ENCODE data around the gene SLIT3. TPM values are rescaled to one million over a fixed set of nuclear protein-coding genes. Genes with fewer than 3 reads are reported as not detected.

Gene SLIT3
- total RNA-seq, 3 donors from 2014 or later, result 30.7 to 103 (median 54.1) TPM

DNA sequence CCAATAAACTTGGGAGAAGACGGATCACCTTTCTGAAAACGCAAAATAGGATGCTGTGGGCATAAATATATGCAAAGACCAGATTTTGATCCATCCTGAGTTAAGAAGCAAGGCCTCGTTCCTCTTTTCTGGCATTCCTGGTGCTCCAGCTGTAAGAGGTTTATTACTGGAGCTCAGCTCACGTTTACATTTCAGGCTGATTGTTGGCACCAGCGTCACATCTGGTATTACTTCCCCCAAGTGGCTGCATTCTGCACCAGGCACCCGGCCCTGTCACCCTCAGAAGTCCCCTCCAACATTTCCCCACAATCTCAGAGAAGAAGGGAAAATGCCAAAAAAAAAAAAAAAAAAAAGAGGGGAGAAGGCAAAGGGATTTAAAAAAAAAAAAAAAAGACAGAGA is 348.7 kb downstream of the SLIT3 start:
- no peak for TF ChIP-seq POLR2A (IDR thresholded peaks at IDR 0.05)
- TF ChIP-seq, protein P1, sequence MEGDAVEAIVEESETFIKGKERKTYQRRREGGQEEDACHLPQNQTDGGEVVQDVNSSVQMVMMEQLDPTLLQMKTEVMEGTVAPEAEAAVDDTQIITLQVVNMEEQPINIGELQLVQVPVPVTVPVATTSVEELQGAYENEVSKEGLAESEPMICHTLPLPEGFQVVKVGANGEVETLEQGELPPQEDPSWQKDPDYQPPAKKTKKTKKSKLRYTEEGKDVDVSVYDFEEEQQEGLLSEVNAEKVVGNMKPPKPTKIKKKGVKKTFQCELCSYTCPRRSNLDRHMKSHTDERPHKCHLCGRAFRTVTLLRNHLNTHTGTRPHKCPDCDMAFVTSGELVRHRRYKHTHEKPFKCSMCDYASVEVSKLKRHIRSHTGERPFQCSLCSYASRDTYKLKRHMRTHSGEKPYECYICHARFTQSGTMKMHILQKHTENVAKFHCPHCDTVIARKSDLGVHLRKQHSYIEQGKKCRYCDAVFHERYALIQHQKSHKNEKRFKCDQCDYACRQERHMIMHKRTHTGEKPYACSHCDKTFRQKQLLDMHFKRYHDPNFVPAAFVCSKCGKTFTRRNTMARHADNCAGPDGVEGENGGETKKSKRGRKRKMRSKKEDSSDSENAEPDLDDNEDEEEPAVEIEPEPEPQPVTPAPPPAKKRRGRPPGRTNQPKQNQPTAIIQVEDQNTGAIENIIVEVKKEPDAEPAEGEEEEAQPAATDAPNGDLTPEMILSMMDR (IDR thresholded peaks at IDR 0.05), result no peak
- no peak for TF ChIP-seq POLR2AphosphoS5 (IDR thresholded peaks at IDR 0.05)
- no peaks in the 10 kb centered on the region for H3K36me3 ChIP-seq
- no peak for DNase-seq (ENCODE audit: low spot score in 2 of 2)
- H3K27me3 ChIP-seq, result no peaks in the 10 kb centered on the region
- intact Hi-C loops (cut with DNase I; ENCODE audit: low total_unique reads), result no loop called here
- no peak overlapping the region for H3K27ac ChIP-seq
- H3K4me3 ChIP-seq, result no peak overlapping the region
- H3K9me3 ChIP-seq, result no peaks in the 10 kb centered on the region
- no peaks in the 10 kb centered on the region for H3K4me1 ChIP-seq

- Histone ChIP-seq H3K27ac (no peak overlapping the region), H3K4me3 (no peak overlapping the region), H3K9me3 (no peaks in the 10 kb centered on the region), H3K4me1 (no peaks in the 10 kb centered on the region), H3K27me3 (no peaks in the 10 kb centered on the region), H3K36me3 (no peaks in the 10 kb centered on the region)
- no peak for TF ChIP-seq POLR2AphosphoS5 (IDR thresholded peaks at IDR 0.05)
- TF ChIP-seq POLR2A (IDR thresholded peaks at IDR 0.05), result no peak
- TF ChIP-seq, protein P1 (IDR thresholded peaks at IDR 0.05), result no peak
- intact Hi-C loops (cut with DNase I; ENCODE audit: low total_unique reads), result no loop called here
- no peak for DNase-seq (ENCODE audit: low spot score in 2 of 2)
Observed at GRCh38 chr5:168951769-168952168, 349.2 kb downstream of the SLIT3 start.

GRCh38 chr5:168951356-168951755 is 349.6 kb downstream of the SLIT3 start:
- H3K4me1 ChIP-seq, result no peaks in the 10 kb centered on the region
- intact Hi-C loops (cut with DNase I; ENCODE audit: low total_unique reads), result no loop called here
- DNase-seq (ENCODE audit: low spot score in 2 of 2), result no peak
- TF ChIP-seq, protein P1 (IDR thresholded peaks at IDR 0.05), result no peak
- no peak for TF ChIP-seq POLR2AphosphoS5 (IDR thresholded peaks at IDR 0.05)
- no peak for TF ChIP-seq POLR2A (IDR thresholded peaks at IDR 0.05)
- no peaks in the 10 kb centered on the region for H3K27me3 ChIP-seq
- H3K4me3 ChIP-seq, result no peak overlapping the region
- H3K36me3 ChIP-seq, result no peaks in the 10 kb centered on the region
- H3K27ac ChIP-seq, result no peak overlapping the region
- no peaks in the 10 kb centered on the region for H3K9me3 ChIP-seq

DNA sequence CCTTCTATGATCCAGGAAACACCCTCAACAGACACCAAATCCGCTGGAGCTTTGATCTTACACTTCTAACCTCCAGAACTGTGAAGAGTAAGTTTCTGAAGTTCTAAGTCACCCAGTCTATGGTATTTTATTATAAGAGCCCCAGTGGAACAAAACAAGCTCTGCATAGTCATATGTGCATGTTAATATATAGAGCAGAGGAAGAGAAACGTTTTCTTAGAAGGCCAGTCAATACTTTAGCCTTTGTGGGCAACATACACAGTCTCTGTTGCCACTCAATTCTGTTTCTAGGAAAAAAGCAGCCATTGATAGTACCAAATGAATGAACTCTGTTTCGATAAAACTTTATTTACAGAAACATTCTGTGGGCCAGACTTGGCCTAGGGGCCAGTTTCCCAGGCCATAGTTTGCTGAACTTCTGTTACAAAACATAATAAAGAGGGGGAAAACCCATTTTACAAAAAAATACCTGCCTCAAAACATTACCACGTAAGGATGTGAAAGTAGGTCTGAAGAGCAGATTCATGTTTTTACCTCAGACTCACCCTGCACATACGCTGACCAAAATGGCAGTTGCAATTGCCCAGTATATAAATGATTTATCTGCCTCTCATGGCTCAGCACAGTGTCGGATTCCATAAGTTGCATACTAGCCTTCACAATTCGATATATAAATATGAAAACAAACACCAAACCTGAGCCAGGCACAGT is 350.5 kb downstream of the SLIT3 start:
- intact Hi-C loops (cut with DNase I; ENCODE audit: low total_unique reads), result no loop called here
- TF ChIP-seq, protein P1 (IDR thresholded peaks at IDR 0.05), result no peak
- TF ChIP-seq POLR2A (IDR thresholded peaks at IDR 0.05) (no peak), POLR2AphosphoS5 (IDR thresholded peaks at IDR 0.05) (no peak)
- H3K4me3 ChIP-seq, result no peak overlapping the region
- no peaks in the 10 kb centered on the region for H3K4me1 ChIP-seq
- H3K27ac ChIP-seq, result no peak overlapping the region
- H3K36me3 ChIP-seq, result no peaks in the 10 kb centered on the region
- no peak for DNase-seq (ENCODE audit: low spot score in 2 of 2)
- no peaks in the 10 kb centered on the region for H3K27me3 ChIP-seq
- no peaks in the 10 kb centered on the region for H3K9me3 ChIP-seq

DNA sequence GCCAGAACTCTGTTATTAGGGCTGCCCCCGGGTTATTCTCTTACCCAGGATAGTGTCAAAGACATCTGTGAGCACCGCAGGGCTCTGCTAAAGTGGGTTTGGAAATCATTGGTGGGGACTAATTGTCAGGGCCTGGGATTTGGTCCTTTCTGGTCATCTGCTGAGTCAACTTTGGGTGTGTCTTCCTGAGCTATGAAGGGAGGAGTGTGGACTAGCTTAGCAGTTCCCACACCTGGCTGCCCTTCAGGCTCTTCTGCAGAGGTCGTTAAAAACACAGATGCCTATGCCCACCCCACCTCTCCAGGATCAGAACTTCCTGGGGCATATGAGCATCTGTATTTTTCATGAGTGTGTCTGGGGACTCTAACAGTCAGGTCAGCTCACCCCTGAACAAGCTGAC is 352.2 kb downstream of the SLIT3 start:
- Histone ChIP-seq H3K9me3 (no peaks in the 10 kb centered on the region), H3K27me3 (no peaks in the 10 kb centered on the region), H3K27ac (no peak overlapping the region), H3K4me3 (no peak overlapping the region), H3K36me3 (no peaks in the 10 kb centered on the region), H3K4me1 (no peaks in the 10 kb centered on the region)
- DNase-seq (ENCODE audit: low spot score in 2 of 2), result no peak
- intact Hi-C loops (cut with DNase I; ENCODE audit: low total_unique reads), result no loop called here
- TF ChIP-seq POLR2AphosphoS5 (IDR thresholded peaks at IDR 0.05), result no peak
- TF ChIP-seq POLR2A (IDR thresholded peaks at IDR 0.05), result no peak
- TF ChIP-seq, protein P1 (IDR thresholded peaks at IDR 0.05), result no peak

Data from breast epithelium (tissue), 4 donors.